ENCODE measurements around the gene NUCKS1.

DNA sequence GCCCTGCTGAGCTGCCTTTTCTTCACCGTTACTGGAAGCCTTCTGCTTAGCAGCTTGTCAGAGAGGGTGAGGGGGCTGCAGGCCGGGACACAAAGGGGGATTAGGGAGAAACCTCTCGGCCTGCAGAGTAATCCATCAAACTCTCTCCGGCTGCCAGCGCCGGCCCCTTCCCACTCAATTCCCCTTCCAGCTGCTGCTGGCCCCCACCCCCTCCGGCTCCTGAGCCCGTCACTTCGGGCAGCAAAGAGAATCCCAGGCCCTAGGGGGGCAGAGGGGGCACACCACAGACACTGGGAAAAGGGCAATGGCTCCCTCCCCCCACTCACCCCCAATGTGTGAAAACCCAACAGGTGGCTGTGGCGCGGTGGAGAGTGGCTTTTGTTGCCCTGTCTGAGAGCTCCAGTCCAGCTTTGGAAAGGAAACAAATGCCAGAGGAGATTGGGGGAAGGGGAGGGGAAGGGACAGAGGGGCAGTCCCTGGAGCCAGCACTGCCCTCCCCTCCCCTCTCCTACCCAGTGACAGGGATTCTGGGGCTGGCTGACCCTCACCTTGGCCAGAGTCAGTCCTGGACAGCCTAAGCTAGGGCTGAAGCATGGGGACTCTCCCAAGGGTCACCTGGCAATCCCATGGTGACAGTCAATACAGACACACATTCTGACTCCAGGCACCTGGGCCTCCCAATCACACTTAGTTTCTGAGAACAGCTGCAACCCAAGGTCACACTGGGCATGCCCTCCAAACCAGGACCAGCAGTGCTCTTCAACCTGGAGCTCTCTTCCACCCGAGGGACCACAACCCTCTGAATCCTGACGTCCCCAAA, 79.2 kb downstream of the NUCKS1 start:
- TF ChIP-seq POLR2AphosphoS5 (IDR thresholded peaks at IDR 0.05; ENCODE audit: borderline replicate concordance, low read depth, low read length) = no peak
- no peak for TF ChIP-seq EZH2 (IDR thresholded peaks at IDR 0.05)
- TF ChIP-seq FOXP2 (optimal IDR thresholded peaks at IDR 0.05; ENCODE audit: control extremely low read depth, extremely low read length, insufficient read depth) = no peak

All from SK-N-MC (cell line).